Activated CD4-positive, alpha-beta memory T cell treated with anti-CD3 and anti-CD28 coated beads, Interleukin-2, amount 10 ng/mL, durations not matched to agents 7 days and 5 days (primary cell): Measurements from ENCODE around the gene SHC2. TPM values are rescaled to one million over a fixed set of nuclear protein-coding genes. Genes with fewer than 3 reads are reported as not detected.
"Not testable (repeated sequence)": the region's sequence is repeated elsewhere in the genome, so short reads cannot be mapped to it uniquely, and the experiment has no call there.

Experiments used
- CTCF ChIA-PET: fragments of 350-600 bp; sonication (Branson Sonifier 250); formaldehyde crosslinking; loops from one replicate; lab custom pipeline; 2021; ENCODE audit warnings: antibody characterized with exemption, inconsistent platforms; lab: Charles Lee
- POLR2A ChIA-PET: fragments of 350-600 bp; sonication (Branson Sonifier 250); formaldehyde crosslinking; loops from one replicate; lab custom pipeline; 2021; ENCODE audit warnings: antibody characterized with exemption; lab: Charles Lee
- DNase-seq: peaks from one replicate; pipeline ENCODE4 v3.0.0-alpha.2; 2020
- H3K27ac Mint-ChIP-seq: one replicate; pipeline ENCODE4 v1.8.0; 2021; ENCODE audit warnings: mild to moderate bottlenecking, mixed read lengths
- H3K27me3 Mint-ChIP-seq: one replicate; pipeline ENCODE4 v1.8.0; 2021; ENCODE audit warnings: mixed read lengths
- H3K36me3 Mint-ChIP-seq: one replicate; pipeline ENCODE4 v1.8.0; 2021; ENCODE audit warnings: low read depth, mixed read lengths
- H3K4me1 Mint-ChIP-seq: one replicate; pipeline ENCODE4 v1.8.0; 2021; ENCODE audit warnings: mixed read lengths
- H3K4me3 Mint-ChIP-seq: one replicate; pipeline ENCODE4 v1.8.0; 2021; ENCODE audit warnings: mild to moderate bottlenecking, mixed read lengths
- H3K9me3 Mint-ChIP-seq: one replicate; pipeline ENCODE4 v1.8.0; 2021; ENCODE audit warnings: mixed read lengths
- total RNA-seq, 2 experiments: library from RNA; stranded (reverse); gene quantifications; one replicate each; pipeline ENCODE4 v1.2.3, GENCODE V29; 2021

Gene SHC2
- total RNA-seq, 2 experiments from 2014 or later, result not detected

DNA sequence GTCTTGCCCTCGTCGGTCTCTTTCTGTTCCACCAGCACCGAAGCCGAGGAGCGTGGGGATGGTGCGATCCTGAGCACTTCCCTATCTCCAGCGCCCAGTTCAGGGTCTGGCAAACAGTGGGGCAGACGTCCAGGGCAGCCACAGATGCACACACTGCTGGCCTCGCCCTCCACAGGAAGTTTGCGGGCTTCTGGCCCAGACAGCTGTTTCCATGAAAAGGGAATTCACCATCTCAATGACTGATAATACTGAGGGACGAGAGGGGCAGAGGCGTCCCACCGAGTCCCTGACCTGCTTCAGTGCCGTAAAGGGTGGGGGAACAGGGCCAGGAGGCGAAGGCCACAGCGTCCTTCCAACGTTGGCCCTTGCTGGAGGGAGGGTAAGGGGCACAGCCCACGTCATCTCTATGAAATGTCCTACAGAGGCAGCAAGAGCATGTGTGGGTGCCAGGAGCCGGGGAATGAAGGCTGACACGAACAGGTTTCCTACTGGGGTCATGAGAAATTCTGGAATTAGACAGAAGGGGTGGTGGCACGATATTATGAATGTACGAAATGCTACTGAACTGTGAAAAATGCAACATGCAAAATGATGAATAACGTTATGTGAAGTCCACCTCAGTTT lies 19.5 kb downstream of the SHC2 start:
- Mint-ChIP-seq H3K27ac (no peak overlapping the region), H3K4me1 (no peaks in the 10 kb centered on the region), H3K4me3 (no peak overlapping the region), H3K9me3 (peaks cover 6% of the 10 kb centered on the region), H3K36me3 (no peaks in the 10 kb centered on the region), H3K27me3 (no peaks in the 10 kb centered on the region)
- DNase-seq, result no peak
- POLR2A ChIA-PET, result no interaction called here
- CTCF ChIA-PET, result no interaction called here

DNA sequence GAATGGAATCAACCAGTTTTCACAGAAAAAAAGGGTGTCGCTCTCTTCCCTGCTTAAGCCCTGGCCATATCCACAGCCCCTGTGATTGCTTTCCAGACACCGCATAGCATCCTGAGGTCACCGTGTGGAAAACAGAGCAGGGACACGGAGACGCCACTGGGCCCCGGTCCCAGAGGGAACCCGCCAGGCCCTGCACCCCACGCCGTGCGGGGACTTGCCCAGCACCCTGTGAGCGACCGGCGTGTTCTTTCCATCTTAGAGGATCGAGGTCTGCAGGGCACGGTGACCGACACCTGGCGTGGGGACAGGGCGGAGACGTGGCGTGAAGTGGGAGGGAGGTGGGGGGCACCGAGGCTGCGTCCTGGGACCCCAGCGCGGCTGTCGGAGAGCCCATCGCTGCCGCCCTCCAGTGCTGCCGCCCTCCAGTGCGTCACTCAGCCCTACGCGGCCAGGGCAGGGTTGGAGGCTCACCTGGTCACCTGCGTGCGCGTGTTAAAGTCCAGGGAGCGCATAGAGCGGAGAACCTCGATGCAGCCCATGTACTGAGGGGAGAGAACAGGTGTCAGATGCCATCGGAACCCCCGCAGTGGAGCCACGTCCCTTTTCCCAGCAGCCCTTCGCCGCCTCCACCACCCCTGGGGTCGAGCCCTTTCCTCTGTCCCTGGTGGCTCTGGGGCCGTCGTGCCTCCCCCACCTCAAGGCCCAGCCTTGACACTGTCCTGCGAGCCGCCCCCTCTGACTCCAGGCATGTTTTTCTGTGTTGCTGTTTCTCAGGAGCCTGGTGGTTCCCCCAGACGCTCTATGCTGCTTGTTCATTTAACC lies 20.2 kb downstream of the SHC2 start:
- Mint-ChIP-seq H3K9me3 (peaks cover 6% of the 10 kb centered on the region), H3K27ac (no peak overlapping the region), H3K4me3 (no peak overlapping the region), H3K4me1 (no peaks in the 10 kb centered on the region), H3K27me3 (no peaks in the 10 kb centered on the region), H3K36me3 (no peaks in the 10 kb centered on the region)
- ChIA-PET POLR2A (no interaction called here), CTCF (no interaction called here)
- DNase-seq, result no peak

DNA sequence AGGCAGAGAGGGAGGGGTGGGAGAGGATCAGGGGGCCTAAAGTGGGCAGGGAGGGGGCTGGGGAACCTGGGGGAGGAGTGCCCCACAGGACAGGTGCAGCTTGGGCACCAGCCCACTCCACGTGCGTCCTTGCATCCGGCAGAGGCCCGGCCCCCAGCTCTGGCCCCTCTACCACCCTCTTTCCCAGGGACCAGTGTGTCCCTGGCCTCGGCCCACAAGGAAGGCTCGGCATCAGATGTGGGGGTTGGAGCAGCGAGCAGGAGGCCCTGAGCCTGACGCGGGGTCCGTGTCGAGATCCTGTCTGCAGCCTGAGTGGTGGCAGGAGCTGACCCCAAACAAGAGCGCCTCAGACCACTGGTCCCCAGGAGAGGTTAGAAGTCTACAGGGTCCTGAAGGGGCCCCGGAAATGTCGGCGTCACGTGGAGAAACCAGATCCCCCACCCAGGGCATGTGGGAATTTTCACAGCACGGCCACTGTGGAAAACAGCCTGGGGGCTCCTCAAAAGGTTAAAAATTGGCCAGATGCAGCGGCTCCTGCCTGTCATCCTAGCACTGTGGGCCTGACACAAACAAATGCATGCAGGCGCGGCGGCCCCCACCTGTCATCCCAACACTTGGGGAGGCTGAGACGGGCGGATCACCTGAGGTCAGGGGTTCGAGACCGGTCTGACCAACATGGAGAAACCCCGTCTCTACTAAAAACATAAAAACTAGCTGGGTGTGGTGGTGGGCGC lies 21.5 kb downstream of the SHC2 start:
- Mint-ChIP-seq H3K9me3 (peaks cover 6% of the 10 kb centered on the region), H3K36me3 (no peaks in the 10 kb centered on the region), H3K4me3 (no peak overlapping the region), H3K4me1 (no peaks in the 10 kb centered on the region), H3K27me3 (no peaks in the 10 kb centered on the region), H3K27ac (no peak overlapping the region)
- ChIA-PET POLR2A (no interaction called here), CTCF (no interaction called here)
- no peak for DNase-seq

DNA sequence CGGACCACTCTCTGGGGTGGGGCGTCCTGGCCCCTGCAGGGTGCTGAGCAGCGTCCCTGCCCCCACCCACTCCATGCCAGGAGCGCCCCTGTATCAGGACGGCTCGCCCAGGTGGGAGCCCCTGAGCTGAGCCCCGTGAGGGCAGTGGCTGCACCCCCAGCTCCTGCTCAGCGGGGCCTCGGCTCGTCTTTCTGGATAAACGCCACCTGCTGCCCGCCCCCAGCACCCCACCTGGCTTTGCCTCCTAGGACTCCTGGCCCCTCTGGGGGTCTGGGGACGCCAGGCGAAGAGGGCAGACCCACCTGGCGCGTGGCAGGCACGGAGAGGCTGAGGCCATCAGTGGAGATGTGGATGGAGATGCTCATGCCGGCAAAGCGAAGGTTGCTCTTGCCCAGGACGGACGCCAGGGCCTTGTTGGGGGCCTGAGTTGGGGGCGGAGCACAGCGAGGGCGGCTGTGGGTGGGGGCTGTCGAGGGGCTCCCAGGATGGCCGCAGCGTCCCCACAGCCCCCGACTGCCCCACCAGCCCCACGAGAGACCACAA lies 22.3 kb downstream of the SHC2 start:
- Mint-ChIP-seq H3K36me3 (no peaks in the 10 kb centered on the region), H3K9me3 (peaks cover 6% of the 10 kb centered on the region), H3K4me3 (no peak overlapping the region), H3K27me3 (no peaks in the 10 kb centered on the region), H3K4me1 (no peaks in the 10 kb centered on the region), H3K27ac (no peak overlapping the region)
- ChIA-PET POLR2A (no interaction called here), CTCF (no interaction called here)
- DNase-seq, result no peak

DNA sequence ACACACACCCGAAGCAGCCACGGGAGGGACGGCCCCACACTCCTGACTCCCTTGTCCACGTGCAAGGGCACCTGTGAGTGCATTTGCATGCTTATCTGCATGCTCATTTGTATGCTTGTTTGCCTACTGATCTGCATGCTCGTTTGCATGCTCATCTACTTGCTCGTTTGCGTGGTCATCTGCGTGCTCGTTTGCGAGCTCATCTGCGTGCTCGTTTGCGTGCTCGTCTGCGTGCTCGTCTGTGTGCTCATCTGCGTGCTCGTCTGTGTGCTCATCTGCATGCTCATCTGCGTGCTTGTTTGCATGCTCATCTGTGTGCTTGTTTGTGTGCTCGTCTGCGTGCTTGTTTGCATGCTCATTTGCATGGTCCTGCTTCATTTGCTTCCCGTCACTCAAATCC lies 23.8 kb downstream of the SHC2 start:
- H3K27ac Mint-ChIP-seq, result no peak overlapping the region
- no peak for DNase-seq
- H3K4me3 Mint-ChIP-seq, result no peak overlapping the region
- H3K27me3 Mint-ChIP-seq, result no peaks in the 10 kb centered on the region
- ChIA-PET CTCF (no interaction called here), POLR2A (no interaction called here)
- H3K9me3 Mint-ChIP-seq, result peaks cover 5% of the 10 kb centered on the region
- H3K36me3 Mint-ChIP-seq, result no peaks in the 10 kb centered on the region
- no peaks in the 10 kb centered on the region for H3K4me1 Mint-ChIP-seq

DNA sequence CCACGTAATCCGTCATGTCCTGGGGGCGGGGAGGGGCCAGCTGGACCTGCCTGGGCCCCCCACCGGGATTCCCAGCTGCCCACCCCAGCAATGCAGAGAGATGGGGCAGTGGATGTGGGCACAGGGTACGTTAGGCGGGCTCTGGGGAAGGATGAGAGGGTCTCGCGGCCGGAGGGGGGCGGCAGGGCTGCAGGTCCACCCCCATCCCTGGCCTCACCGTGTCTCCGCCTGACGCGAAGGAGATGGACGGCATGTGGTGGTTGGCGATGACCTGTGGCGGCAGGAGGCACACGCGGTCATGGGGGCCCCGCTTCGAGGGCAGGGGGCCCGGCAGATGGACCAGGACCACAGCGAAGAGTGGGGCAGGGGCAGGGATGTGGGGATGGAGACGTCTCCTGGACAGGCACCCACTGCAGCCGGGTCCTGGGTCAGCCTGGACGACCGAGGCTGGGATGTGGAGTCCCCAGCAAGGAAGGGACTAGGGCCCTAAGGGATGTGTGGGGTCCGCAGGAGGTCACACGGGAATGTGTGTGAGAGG lies 24.4 kb downstream of the SHC2 start:
- no peaks in the 10 kb centered on the region for H3K9me3 Mint-ChIP-seq
- CTCF ChIA-PET, result no interaction called here
- H3K27ac Mint-ChIP-seq, result no peak overlapping the region
- no peak overlapping the region for H3K4me3 Mint-ChIP-seq
- no peaks in the 10 kb centered on the region for H3K4me1 Mint-ChIP-seq
- POLR2A ChIA-PET, result no interaction called here
- no peaks in the 10 kb centered on the region for H3K36me3 Mint-ChIP-seq
- DNase-seq, result no peak
- no peaks in the 10 kb centered on the region for H3K27me3 Mint-ChIP-seq

DNA sequence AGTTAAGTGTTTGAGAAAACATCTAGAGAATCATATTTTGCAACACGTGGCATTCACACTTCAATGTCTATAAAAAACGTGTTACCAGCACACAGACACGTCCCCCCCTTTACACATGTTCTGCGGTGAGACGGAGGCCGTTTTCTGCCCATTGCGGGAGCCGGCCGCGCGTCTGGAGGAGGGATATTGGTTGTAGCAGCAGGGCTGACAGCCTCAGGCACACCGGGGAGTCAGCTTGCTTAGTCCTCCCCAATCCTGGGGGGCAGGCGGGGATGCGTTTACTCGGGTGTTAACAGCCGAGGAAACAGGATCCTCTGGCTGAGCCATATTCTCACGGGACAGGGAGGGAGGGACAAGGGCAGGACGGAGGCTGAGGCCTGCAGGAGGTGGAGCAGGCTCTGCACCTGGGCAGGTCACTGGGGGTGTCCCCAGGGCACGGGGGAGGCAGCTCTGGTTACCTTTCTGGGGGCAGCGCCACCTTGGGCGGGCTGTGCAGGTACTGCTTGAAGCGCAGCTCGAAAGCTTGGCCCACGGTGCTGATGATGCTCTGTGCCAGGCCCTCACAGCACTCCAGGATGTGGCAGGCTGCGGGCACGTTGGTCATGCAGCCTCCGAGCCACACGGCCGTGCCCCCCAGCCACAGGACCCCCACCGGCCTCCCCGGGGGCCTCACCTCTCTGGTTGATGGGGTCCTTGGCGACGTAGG lies 25.0 kb downstream of the SHC2 start:
- no peaks in the 10 kb centered on the region for H3K36me3 Mint-ChIP-seq

DNA sequence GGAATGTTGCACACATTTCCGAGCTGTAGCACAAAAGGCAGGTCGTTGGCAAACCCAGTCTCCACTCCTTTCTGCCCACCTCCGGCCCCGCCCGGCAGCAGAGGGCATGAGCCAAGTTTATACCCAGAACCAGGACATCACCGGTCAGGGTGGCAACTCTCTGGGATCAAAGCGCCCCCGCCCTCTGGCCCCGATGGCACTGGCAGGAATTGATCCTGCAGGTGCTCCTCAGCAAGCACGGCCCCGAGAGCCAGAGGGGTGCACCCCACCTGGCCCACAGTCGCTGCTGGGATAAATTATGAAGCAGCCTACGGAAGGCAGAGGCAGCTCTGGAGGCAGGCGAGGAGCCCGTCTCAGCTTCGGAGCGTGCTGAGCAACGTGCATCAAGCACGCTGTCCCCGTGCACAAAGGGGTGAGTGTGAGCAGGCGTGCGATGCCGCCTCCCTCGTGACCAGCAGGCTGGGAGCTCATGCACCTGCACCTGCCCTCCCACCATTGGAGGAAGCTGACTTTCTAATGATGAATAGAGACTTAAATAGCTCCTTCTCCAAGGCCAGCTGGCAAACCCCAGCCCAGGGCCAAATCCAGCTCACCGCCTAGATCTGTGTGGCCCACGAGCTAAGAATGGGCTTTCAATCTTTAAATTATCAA lies 25.7 kb downstream of the SHC2 start:
- H3K9me3 Mint-ChIP-seq, result peaks cover 7% of the 10 kb centered on the region
- no peak overlapping the region for H3K4me3 Mint-ChIP-seq
- DNase-seq, result no peak
- no peaks in the 10 kb centered on the region for H3K4me1 Mint-ChIP-seq
- H3K27me3 Mint-ChIP-seq, result no peaks in the 10 kb centered on the region
- ChIA-PET POLR2A (no interaction called here), CTCF (no interaction called here)
- H3K36me3 Mint-ChIP-seq, result no peaks in the 10 kb centered on the region
- no peak overlapping the region for H3K27ac Mint-ChIP-seq

More for the DNA sequence above, 25.0 kb downstream of the SHC2 start:
- DNase-seq, result no peak
- H3K27me3 Mint-ChIP-seq, result no peaks in the 10 kb centered on the region
- peaks cover 3% of the 10 kb centered on the region for H3K9me3 Mint-ChIP-seq
- H3K4me3 Mint-ChIP-seq, result no peak overlapping the region
- no peaks in the 10 kb centered on the region for H3K4me1 Mint-ChIP-seq
- no peak overlapping the region for H3K27ac Mint-ChIP-seq
- ChIA-PET CTCF (no interaction called here), POLR2A (no interaction called here)

DNA sequence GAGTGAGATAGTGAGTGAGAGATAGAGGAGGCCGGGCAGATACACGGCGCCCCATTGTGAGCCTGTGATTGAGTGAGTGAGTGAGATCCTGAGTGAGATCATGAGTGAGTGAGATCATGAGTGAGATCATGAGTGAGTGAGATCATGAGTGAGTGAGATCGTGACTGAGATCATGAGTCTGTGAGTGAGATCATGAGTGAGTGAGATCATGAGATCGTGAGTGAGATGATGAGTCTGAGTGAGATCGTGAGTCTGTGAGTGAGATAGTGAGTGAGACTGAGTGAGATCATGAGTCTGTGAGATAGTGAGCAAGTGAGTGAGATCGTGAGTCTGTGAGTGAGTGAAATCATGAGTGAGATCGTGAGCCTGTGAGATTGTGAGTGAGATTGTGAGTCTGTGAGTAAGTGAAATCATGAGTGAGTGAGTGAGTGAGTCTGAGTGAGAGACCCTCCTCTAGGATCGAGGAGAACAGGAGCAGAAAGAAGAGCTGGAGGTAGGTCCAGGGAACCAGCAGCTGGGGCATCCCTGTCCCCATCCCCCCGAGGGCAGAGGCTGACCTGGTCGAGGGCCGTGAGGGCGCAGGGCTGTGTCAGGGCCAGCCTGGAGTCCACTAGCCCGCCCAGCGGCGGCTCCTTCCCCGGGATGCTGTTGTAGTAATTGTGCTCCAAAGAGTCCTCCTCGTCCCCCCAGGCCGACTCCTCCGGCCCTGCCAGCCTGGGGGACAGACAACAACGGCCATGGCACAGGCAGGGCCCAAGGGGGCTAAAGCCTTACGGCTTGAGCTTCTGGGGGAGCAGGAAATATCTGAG lies 26.5 kb downstream of the SHC2 start:
- H3K4me1 Mint-ChIP-seq, result no peaks in the 10 kb centered on the region
- peaks cover 13% of the 10 kb centered on the region for H3K9me3 Mint-ChIP-seq
- no peak overlapping the region for H3K4me3 Mint-ChIP-seq
- H3K36me3 Mint-ChIP-seq, result no peaks in the 10 kb centered on the region
- ChIA-PET POLR2A (no interaction called here), CTCF (no interaction called here)
- no peak for DNase-seq
- no peak overlapping the region for H3K27ac Mint-ChIP-seq
- H3K27me3 Mint-ChIP-seq, result no peaks in the 10 kb centered on the region

DNA sequence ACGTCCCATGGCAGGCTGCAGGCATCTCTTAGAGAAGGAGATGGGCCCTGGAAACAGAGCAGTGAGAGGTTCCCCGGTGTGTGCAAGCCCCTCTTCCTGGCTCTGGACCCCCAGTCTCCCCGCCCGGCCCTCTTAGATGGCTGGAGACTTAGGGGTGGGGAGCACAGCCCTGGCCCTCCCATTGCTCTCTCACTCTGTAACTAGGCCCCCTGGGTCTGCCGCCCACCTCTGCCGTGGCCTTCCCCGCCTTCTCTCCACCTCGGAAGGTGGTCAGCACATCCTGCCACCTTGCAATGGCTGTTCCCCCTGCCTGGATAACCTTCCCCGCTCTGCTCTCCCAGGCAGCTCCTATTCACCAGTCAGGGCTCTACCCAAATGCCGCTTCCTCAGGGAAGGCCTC lies 30.1 kb downstream of the SHC2 start:
- Mint-ChIP-seq H3K27me3 (no peaks in the 10 kb centered on the region), H3K4me3 (no peak overlapping the region), H3K36me3 (no peaks in the 10 kb centered on the region)

DNA sequence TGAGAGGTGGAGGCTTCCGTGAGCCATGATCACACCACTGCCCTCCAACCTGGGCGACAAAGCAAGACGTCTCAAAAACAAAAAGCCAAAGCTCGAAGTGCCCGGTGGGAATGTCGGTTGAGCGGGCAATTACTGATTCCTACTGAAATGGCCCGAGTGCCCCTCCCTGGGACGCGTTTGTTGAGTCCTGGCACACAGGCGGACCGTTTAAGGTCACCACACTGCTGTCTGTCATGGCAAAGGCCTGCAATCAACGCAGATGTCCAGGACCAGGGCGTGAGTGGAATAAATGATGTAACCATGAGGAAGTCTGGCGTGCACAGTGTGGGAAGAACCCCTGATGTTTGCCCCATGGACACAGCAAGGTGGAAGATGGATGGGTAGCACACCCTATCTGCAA lies 32.7 kb downstream of the SHC2 start:
- ChIA-PET POLR2A (no interaction called here), CTCF (no interaction called here)
- Mint-ChIP-seq H3K36me3 (no peaks in the 10 kb centered on the region), H3K9me3 (peaks cover 15% of the 10 kb centered on the region), H3K27me3 (no peaks in the 10 kb centered on the region), H3K4me3 (no peak overlapping the region), H3K27ac (no peak overlapping the region), H3K4me1 (no peaks in the 10 kb centered on the region)
- no peak for DNase-seq

More for the DNA sequence above, 30.1 kb downstream of the SHC2 start:
- POLR2A ChIA-PET, result no interaction called here
- H3K4me1 Mint-ChIP-seq, result no peaks in the 10 kb centered on the region
- H3K9me3 Mint-ChIP-seq, result peaks cover 15% of the 10 kb centered on the region
- no peak for DNase-seq
- no peak overlapping the region for H3K27ac Mint-ChIP-seq
- CTCF ChIA-PET, result no interaction called here

DNA sequence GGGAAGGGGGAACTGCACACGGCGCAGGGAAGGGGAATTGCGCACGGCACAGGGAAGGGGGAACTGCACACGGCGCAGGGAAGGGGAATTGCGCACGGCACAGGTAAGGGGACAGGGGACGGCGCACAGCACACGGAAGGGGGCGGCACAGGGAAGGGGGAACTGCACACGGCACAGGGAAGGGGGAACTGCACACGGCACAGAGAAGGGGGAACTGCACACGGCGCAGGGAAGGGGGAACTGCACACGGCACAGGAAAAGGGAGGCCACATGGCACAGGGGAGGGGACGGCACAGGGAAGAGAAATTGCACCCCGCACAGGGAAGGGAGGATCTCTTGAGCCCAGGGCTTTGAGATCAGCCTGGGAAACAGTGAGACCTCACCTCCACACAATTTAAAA lies 33.2 kb downstream of the SHC2 start:
- CTCF ChIA-PET, H3K27ac Mint-ChIP-seq, H3K27me3 Mint-ChIP-seq, POLR2A ChIA-PET, H3K4me1 Mint-ChIP-seq, H3K36me3 Mint-ChIP-seq, DNase-seq, H3K4me3 Mint-ChIP-seq: not testable (repeated sequence)
- peaks cover 15% of the 10 kb centered on the region for H3K9me3 Mint-ChIP-seq
